COLO668 (cell line): Measurements from ENCODE around the gene VKORC1L1.
"Not testable (repeated sequence)": the region's sequence is repeated elsewhere in the genome, so short reads cannot be mapped to it uniquely, and the experiment has no call there.

Source experiments
- DNase-seq: peaks from one replicate; lab custom pipeline; 2025; ENCODE audit not compliant: unreplicated experiment; lab: John Stamatoyannopoulos, UW

The VKORC1L1 gene

GRCh38 chr7:65937296-65937695, 64.4 kb downstream of the VKORC1L1 start:
- DNase-seq: no peak

- DNase-seq: no peak
These were observed 65.5 kb downstream of the VKORC1L1 start for GRCh38 chr7:65938336-65938895.

GRCh38 chr7:65945787-65946186, 72.9 kb downstream of the VKORC1L1 start:
- DNase-seq: not testable (repeated sequence)

GRCh38 chr7:65946904-65947303, 74.0 kb downstream of the VKORC1L1 start:
- no peak for DNase-seq

GRCh38 chr7:65951837-65952578, 79.1 kb downstream of the VKORC1L1 start:
- no peak for DNase-seq

GRCh38 chr7:65953001-65953720, 80.3 kb downstream of the VKORC1L1 start:
- DNase-seq: no peak

- no peak for DNase-seq
These were observed 81.1 kb downstream of the VKORC1L1 start for GRCh38 chr7:65953890-65954450.

- DNase-seq: no peak
These were observed 82.8 kb downstream of the VKORC1L1 start for GRCh38 chr7:65955718-65956117.

- no peak for DNase-seq
These were observed 87.6 kb downstream of the VKORC1L1 start for GRCh38 chr7:65960351-65961074.

GRCh38 chr7:65962033-65962432, 89.2 kb downstream of the VKORC1L1 start:
- DNase-seq: no peak

- DNase-seq: not testable (repeated sequence)
These were observed 91.8 kb downstream of the VKORC1L1 start for GRCh38 chr7:65964671-65965070.

- no peak for DNase-seq
These were observed 93.3 kb downstream of the VKORC1L1 start for GRCh38 chr7:65966146-65966545.

GRCh38 chr7:65967361-65968155, 94.7 kb downstream of the VKORC1L1 start:
- no peak for DNase-seq

GRCh38 chr7:65968256-65969185, 95.6 kb downstream of the VKORC1L1 start:
- no peak for DNase-seq

- no peak for DNase-seq
These were observed 98.1 kb downstream of the VKORC1L1 start for GRCh38 chr7:65971021-65971420.

- DNase-seq: no peak
These were observed 100.1 kb downstream of the VKORC1L1 start for GRCh38 chr7:65972976-65973375.

GRCh38 chr7:65974191-65974801, 101.4 kb downstream of the VKORC1L1 start:
- no peak for DNase-seq

GRCh38 chr7:65974876-65975275, 102.0 kb downstream of the VKORC1L1 start:
- no peak for DNase-seq
